Mesenchymal stem cell (in vitro differentiated cells and primary cell): ENCODE data around the gene ROR2.

Experiments used
- DNase-seq: peaks from one replicate; pipeline ENCODE4 v3.0.0-alpha.2; 2013
- H2AFZ ChIP-seq: one replicate; pipeline ENCODE4 v1.6.1; 2013; ENCODE audit warnings: low read depth, mild to moderate bottlenecking, control low read depth, inconsistent platforms, low read length, moderate library complexity
- H2AK5ac ChIP-seq: 2 replicates; pipeline ENCODE4 v1.6.1; 2013; ENCODE audit warnings: low read length, moderate library complexity, mild to moderate bottlenecking, inconsistent platforms; ENCODE audit not compliant: severe bottlenecking
- H2BK120ac ChIP-seq: one replicate; pipeline ENCODE4 v1.6.1; 2013; ENCODE audit warnings: low read depth, mild to moderate bottlenecking, inconsistent platforms, low read length, moderate library complexity
- H2BK12ac ChIP-seq, 2 experiments: one replicate each; pipeline ENCODE4 v1.6.1; 2013; ENCODE audit warnings: inconsistent platforms in 2 of 2, low read length in 2 of 2, mild to moderate bottlenecking in 2 of 2, moderate library complexity in 2 of 2, control low read depth in 1 of 2
- H2BK15ac ChIP-seq: one replicate; pipeline ENCODE4 v1.6.1; 2013; ENCODE audit warnings: mild to moderate bottlenecking, low read depth, inconsistent platforms; ENCODE audit not compliant: poor library complexity, severe bottlenecking
- H2BK5ac ChIP-seq: 2 replicates; pipeline ENCODE4 v1.6.1; 2013; ENCODE audit warnings: low read depth, mild to moderate bottlenecking, low read length, control low read depth, inconsistent platforms; ENCODE audit not compliant: poor library complexity, severe bottlenecking
- H3K14ac ChIP-seq, 2 experiments: one replicate each; pipeline ENCODE4 v1.6.1; 2013; ENCODE audit warnings: inconsistent platforms in 2 of 2, low read length in 2 of 2, control low read depth in 1 of 2, mild to moderate bottlenecking in 1 of 2, moderate library complexity in 1 of 2
- H3K18ac ChIP-seq, 2 experiments: one replicate each; pipeline ENCODE4 v1.6.1; 2013; ENCODE audit warnings: inconsistent platforms in 2 of 2, low read length in 2 of 2, control low read depth in 1 of 2, low read depth in 1 of 2, mild to moderate bottlenecking in 1 of 2
- H3K23ac ChIP-seq, 2 experiments: one replicate each; pipeline ENCODE4 v1.6.1; 2013; ENCODE audit warnings: inconsistent platforms in 2 of 2, low read length in 2 of 2, mild to moderate bottlenecking in 2 of 2, moderate library complexity in 2 of 2, control low read depth in 1 of 2
- H3K27ac ChIP-seq: 2 replicates; pipeline ENCODE4 v1.5.1; 2013; ENCODE audit warnings: mild to moderate bottlenecking, moderate library complexity, low read length, control low read depth, inconsistent platforms; ENCODE audit not compliant: poor library complexity, severe bottlenecking
- H3K27me3 ChIP-seq, 2 experiments: 2 replicates each; pipeline versions ENCODE4 v1.6.1 to v1.7.0; 2013; ENCODE audit warnings: low read length in 2 of 2, mild to moderate bottlenecking in 2 of 2, moderate library complexity in 2 of 2, control low read depth in 1 of 2, inconsistent platforms in 1 of 2; ENCODE audit not compliant: control insufficient read depth in 1 of 2, insufficient read depth in 1 of 2
- H3K36me3 ChIP-seq, 2 experiments: 2 replicates each; pipeline versions ENCODE4 v1.6.1 to v1.7.0; 2013; ENCODE audit warnings: low read length in 2 of 2, control low read depth in 1 of 2, inconsistent platforms in 1 of 2, low read depth in 1 of 2, mild to moderate bottlenecking in 1 of 2; ENCODE audit not compliant: insufficient read depth in 2 of 2, control insufficient read depth in 1 of 2
- H3K4ac ChIP-seq, 2 experiments: one replicate each; pipeline ENCODE4 v1.6.1; 2013; ENCODE audit warnings: inconsistent platforms in 2 of 2, low read length in 2 of 2, mild to moderate bottlenecking in 2 of 2, moderate library complexity in 2 of 2, control low read depth in 1 of 2, low read depth in 1 of 2
- H3K4me1 ChIP-seq: 2 replicates; pipeline ENCODE4 v1.6.1; 2013; ENCODE audit warnings: low read depth, low read length, control low read depth; ENCODE audit not compliant: control insufficient read depth, insufficient read depth
- H3K4me2 ChIP-seq: 2 replicates; pipeline ENCODE4 v1.6.1; 2013; ENCODE audit warnings: low read length, mild to moderate bottlenecking, inconsistent platforms; ENCODE audit not compliant: poor library complexity, severe bottlenecking
- H3K4me3 ChIP-seq, 2 experiments: 2 replicates each; pipeline versions ENCODE4 v1.5.1 to v1.7.0; 2013; ENCODE audit warnings: low read length in 2 of 2, mild to moderate bottlenecking in 2 of 2, control low read depth in 1 of 2, low read depth in 1 of 2; ENCODE audit not compliant: insufficient read depth in 1 of 2
- H3K79me1 ChIP-seq: replicated peaks from 2 replicates; pipeline ENCODE4 v1.6.1; 2013; ENCODE audit warnings: mild to moderate bottlenecking, control low read depth, low read length, inconsistent platforms; ENCODE audit not compliant: poor library complexity, severe bottlenecking
- H3K9ac ChIP-seq: 2 replicates; pipeline ENCODE4 v1.7.0; 2013; ENCODE audit warnings: mild to moderate bottlenecking, low read length, moderate library complexity
- H3K9me3 ChIP-seq: 2 replicates; pipeline ENCODE4 v1.7.0; 2013; ENCODE audit warnings: mild to moderate bottlenecking, low read length; ENCODE audit not compliant: control insufficient read depth
- H4K8ac ChIP-seq: one replicate; pipeline ENCODE4 v1.6.1; 2013; ENCODE audit warnings: inconsistent platforms, mild to moderate bottlenecking, low read length, moderate library complexity
- H4K91ac ChIP-seq: one replicate; pipeline ENCODE4 v1.6.1; 2013; ENCODE audit warnings: mild to moderate bottlenecking, low read length, inconsistent platforms
- WGBS: methylation state at CpG from one replicate; pipeline ENCODE4 v1.1.7; 2013; ENCODE audit warnings: mixed read lengths; 5-methylcytosine and 5-hydroxymethylcytosine counted together

The ROR2 gene

GRCh38 chr9:91915524-91916263 is 34.3 kb downstream of the ROR2 start:
- H3K79me1 ChIP-seq = peaks cover 33% of the 10 kb centered on the region
- H2AK5ac ChIP-seq = no peak overlapping the region
- peaks cover 0 to 16% of the 10 kb centered on the region in 2 experiments for H3K27me3 ChIP-seq
- H3K4me2 ChIP-seq = no peak overlapping the region
- H3K4me1 ChIP-seq = peaks cover 10% of the 10 kb centered on the region
- no peak overlapping the region for H3K9ac ChIP-seq
- no peak overlapping the region for H4K91ac ChIP-seq
- H2BK5ac ChIP-seq = no peak overlapping the region
- no peak overlapping the region for H2AFZ ChIP-seq
- H3K23ac ChIP-seq = no peak overlapping the region
- peaks cover 0 to 9% of the 10 kb centered on the region in 2 experiments for H3K36me3 ChIP-seq
- no peak overlapping the region for H3K14ac ChIP-seq
- H2BK12ac ChIP-seq = peak overlapping the region in 1 of 2 experiments; percentile 42
- H3K18ac ChIP-seq = no peak overlapping the region
- H2BK120ac ChIP-seq = no peak overlapping the region
- no peak overlapping the region for H3K4me3 ChIP-seq
- H3K9me3 ChIP-seq = no peaks in the 10 kb centered on the region
- no peak overlapping the region for H2BK15ac ChIP-seq
- no peak overlapping the region for H4K8ac ChIP-seq
- H3K27ac ChIP-seq = no peak overlapping the region
- no peak overlapping the region for H3K4ac ChIP-seq
- DNase-seq = no peak
- 79% methylated on average over 9 of the region's 10 CpGs for WGBS

- H3K14ac ChIP-seq = no peak overlapping the region
- H3K4me1 ChIP-seq = peaks cover 4% of the 10 kb centered on the region
- no peak overlapping the region for H2BK15ac ChIP-seq
- H3K9ac ChIP-seq = no peak overlapping the region
- no peak overlapping the region for H3K4me2 ChIP-seq
- peaks cover 0 to 16% of the 10 kb centered on the region in 2 experiments for H3K27me3 ChIP-seq
- no peak overlapping the region for H2AK5ac ChIP-seq
- H3K4ac ChIP-seq = no peak overlapping the region
- H3K23ac ChIP-seq = no peak overlapping the region
- H3K36me3 ChIP-seq = peaks cover 0 to 9% of the 10 kb centered on the region in 2 experiments
- H4K91ac ChIP-seq = no peak overlapping the region
- no peak overlapping the region for H2BK5ac ChIP-seq
- H4K8ac ChIP-seq = no peak overlapping the region
- no peak overlapping the region for H2BK12ac ChIP-seq
- no peaks in the 10 kb centered on the region for H3K9me3 ChIP-seq
- H3K27ac ChIP-seq = no peak overlapping the region
- H3K4me3 ChIP-seq = no peak overlapping the region
- H3K18ac ChIP-seq = no peak overlapping the region
- no peak overlapping the region for H2AFZ ChIP-seq
- 97% methylated on average over 9 of the region's 9 CpGs for WGBS
- no peak for DNase-seq
- no peak overlapping the region for H2BK120ac ChIP-seq
- H3K79me1 ChIP-seq = peaks cover 30% of the 10 kb centered on the region
Measured at GRCh38 chr9:91914937-91915336, 35.1 kb downstream of the ROR2 start.

GRCh38 chr9:91914404-91914803 is 35.6 kb downstream of the ROR2 start:
- no peak overlapping the region for H2AFZ ChIP-seq
- no peak overlapping the region for H3K4me3 ChIP-seq
- H4K91ac ChIP-seq = no peak overlapping the region
- H3K9me3 ChIP-seq = no peaks in the 10 kb centered on the region
- H4K8ac ChIP-seq = no peak overlapping the region
- H3K4me2 ChIP-seq = no peak overlapping the region
- peaks cover 0 to 9% of the 10 kb centered on the region in 2 experiments for H3K36me3 ChIP-seq
- H2BK15ac ChIP-seq = no peak overlapping the region
- H2BK5ac ChIP-seq = no peak overlapping the region
- no peak overlapping the region for H3K14ac ChIP-seq
- no peak overlapping the region for H3K27ac ChIP-seq
- H3K79me1 ChIP-seq = peaks cover 26% of the 10 kb centered on the region
- no peak for DNase-seq
- no peak overlapping the region for H3K4ac ChIP-seq
- H3K27me3 ChIP-seq = peaks cover 0 to 15% of the 10 kb centered on the region in 2 experiments
- H2AK5ac ChIP-seq = no peak overlapping the region
- no peak overlapping the region for H3K23ac ChIP-seq
- 96% methylated on average over 10 of the region's 10 CpGs for WGBS
- H2BK12ac ChIP-seq = no peak overlapping the region
- H2BK120ac ChIP-seq = no peak overlapping the region
- H3K18ac ChIP-seq = no peak overlapping the region
- no peaks in the 10 kb centered on the region for H3K4me1 ChIP-seq
- no peak overlapping the region for H3K9ac ChIP-seq

DNA sequence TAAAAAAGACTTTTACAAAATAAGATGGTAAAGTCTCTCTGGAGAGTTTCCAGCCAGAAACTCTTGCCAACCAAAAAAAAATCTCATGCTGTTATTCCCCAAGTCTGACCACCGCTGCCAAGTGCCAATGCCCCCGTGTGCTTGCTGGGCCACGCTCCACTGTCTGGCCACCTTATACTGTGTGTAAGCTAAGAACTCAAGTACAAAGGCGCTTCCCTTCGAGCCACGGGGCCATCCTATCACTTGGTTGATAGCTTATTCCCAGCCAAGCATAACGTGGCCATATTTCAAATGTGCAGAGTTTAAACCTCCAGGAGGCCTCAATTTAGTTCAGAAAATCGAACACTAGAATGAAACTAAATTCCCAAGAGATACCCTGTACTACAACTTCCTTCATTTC is 36.0 kb downstream of the ROR2 start:
- peaks cover 0 to 11% of the 10 kb centered on the region in 2 experiments for H3K27me3 ChIP-seq
- no peak overlapping the region for H3K4me3 ChIP-seq
- H2BK5ac ChIP-seq = no peak overlapping the region
- H2BK12ac ChIP-seq = no peak overlapping the region
- no peak overlapping the region for H3K14ac ChIP-seq
- H2AFZ ChIP-seq = no peak overlapping the region
- no peak overlapping the region for H2BK15ac ChIP-seq
- H3K9me3 ChIP-seq = no peaks in the 10 kb centered on the region
- 86% methylated on average over 7 of the region's 8 CpGs for WGBS
- H3K4me2 ChIP-seq = no peak overlapping the region
- H3K27ac ChIP-seq = no peak overlapping the region
- no peak overlapping the region for H4K8ac ChIP-seq
- no peak overlapping the region for H4K91ac ChIP-seq
- no peak overlapping the region for H3K9ac ChIP-seq
- no peak overlapping the region for H3K23ac ChIP-seq
- DNase-seq = no peak
- no peak overlapping the region for H2AK5ac ChIP-seq
- no peak overlapping the region for H2BK120ac ChIP-seq
- peaks cover 2% of the 10 kb centered on the region for H3K4me1 ChIP-seq
- H3K79me1 ChIP-seq = peaks cover 29% of the 10 kb centered on the region
- H3K18ac ChIP-seq = no peak overlapping the region
- peaks cover 0 to 9% of the 10 kb centered on the region in 2 experiments for H3K36me3 ChIP-seq
- no peak overlapping the region for H3K4ac ChIP-seq
